ENCODE results near the gene MEIS2. TPM values are rescaled to one million over a fixed set of nuclear protein-coding genes. Genes with fewer than 3 reads are reported as not detected.

MEIS2 gene
- total RNA-seq, 1 experiment from 2014 or later: 17.5 TPM

DNA sequence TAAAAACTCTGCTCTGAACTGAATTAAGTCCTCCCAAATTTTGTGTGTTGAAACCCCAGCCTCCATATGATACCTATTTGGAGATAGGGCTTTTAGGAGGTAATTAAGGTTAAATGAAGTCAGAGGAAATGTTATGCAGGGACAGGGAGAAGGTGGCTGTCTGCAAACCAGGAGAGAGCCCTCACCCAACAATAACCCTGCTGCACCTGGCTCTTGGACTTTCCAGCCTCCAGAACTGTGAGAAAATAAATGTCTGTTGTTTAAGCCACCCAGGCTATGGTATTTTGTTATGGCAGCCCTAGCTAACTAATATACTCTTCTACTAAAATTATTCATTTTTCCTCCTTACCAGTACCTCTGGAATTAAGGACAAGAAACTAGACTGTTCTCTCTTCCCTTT, 79.5 kb downstream of the MEIS2 start:
- POLR2A ChIA-PET (ENCODE audit: unreplicated experiment): no interaction called here
- CTCF ChIA-PET: no interaction called here

DNA sequence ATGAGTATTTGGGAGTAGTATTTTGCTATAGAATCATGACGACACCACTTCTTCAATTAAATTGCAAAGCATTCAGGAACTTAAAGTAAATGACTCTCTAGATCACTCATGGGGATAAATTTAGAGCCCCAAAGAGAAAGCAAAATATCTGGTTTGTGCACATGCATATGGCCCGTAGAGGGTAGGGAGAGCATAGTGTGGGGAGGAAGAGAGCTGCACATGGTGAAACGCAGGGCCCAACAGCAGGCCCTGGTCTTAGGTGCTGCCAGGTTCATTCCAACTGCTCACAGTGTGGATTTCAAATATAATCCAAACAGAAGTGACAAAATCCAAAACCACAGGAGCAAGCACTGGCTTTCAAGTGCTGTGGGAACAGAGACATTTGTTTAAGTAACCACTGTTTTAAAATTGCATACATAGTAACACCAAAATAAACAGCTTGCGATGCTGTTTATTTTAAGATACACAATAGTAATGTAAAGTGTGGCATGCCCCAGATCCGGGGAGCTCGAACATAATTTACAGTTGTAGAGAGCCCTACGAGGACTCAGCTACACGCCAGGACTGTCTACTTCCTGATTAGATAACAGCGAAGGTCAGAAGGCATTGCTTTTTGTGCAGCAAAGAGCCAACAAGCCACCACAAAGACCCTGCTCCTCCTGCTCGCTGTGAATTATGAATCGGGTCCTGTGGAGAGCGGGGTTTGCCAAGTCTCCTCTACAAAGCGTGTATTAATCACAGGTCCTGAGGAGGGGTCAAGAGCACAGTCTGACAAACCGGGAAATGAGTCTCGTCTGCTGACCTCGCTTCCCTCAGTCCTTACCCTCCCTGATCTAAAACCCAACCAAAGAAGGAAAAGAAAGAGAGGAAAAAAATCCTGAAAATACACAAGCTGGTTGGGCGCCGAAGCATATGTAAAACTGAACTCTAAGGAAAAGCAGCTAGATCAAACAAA, 80.6 kb downstream of the MEIS2 start:
- intact Hi-C loops (cut with micrococcal nuclease): no loop called here
- TF ChIP-seq EZH2phosphoT487 (IDR thresholded peaks at IDR 0.05; ENCODE audit: borderline replicate concordance, low read length): no peak
- TF ChIP-seq, protein P1, sequence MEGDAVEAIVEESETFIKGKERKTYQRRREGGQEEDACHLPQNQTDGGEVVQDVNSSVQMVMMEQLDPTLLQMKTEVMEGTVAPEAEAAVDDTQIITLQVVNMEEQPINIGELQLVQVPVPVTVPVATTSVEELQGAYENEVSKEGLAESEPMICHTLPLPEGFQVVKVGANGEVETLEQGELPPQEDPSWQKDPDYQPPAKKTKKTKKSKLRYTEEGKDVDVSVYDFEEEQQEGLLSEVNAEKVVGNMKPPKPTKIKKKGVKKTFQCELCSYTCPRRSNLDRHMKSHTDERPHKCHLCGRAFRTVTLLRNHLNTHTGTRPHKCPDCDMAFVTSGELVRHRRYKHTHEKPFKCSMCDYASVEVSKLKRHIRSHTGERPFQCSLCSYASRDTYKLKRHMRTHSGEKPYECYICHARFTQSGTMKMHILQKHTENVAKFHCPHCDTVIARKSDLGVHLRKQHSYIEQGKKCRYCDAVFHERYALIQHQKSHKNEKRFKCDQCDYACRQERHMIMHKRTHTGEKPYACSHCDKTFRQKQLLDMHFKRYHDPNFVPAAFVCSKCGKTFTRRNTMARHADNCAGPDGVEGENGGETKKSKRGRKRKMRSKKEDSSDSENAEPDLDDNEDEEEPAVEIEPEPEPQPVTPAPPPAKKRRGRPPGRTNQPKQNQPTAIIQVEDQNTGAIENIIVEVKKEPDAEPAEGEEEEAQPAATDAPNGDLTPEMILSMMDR (conservative IDR thresholded peaks at IDR 0.05; ENCODE audit: low read depth, low read length): no peak
- no peak for TF ChIP-seq EZH2 (IDR thresholded peaks at IDR 0.05; ENCODE audit: low read length, unreplicated experiment)
- CTCF ChIA-PET: no interaction called here
- DNase-seq: no peak
- H3K9me3 ChIP-seq (ENCODE audit: low read length): no peaks in the 10 kb centered on the region
- no peak overlapping the region for H3K4me2 ChIP-seq (ENCODE audit: low read length)
- no peak overlapping the region for H3K4me3 ChIP-seq (ENCODE audit: low read length)
- no peak overlapping the region for H2AFZ ChIP-seq (ENCODE audit: low read length)
- ATAC-seq: no peak
- no peaks in the 10 kb centered on the region for H3K79me2 ChIP-seq (ENCODE audit: low read length)
- BruUV-seq (replicated peaks): no TSS peak
- no peaks in the 10 kb centered on the region for H3K36me3 ChIP-seq (ENCODE audit: low read depth, low read length)
- no peak overlapping the region for H3K27ac ChIP-seq (ENCODE audit: low read length)
- H4K20me1 ChIP-seq (ENCODE audit: low read length): no peaks in the 10 kb centered on the region
- H3K27me3 ChIP-seq (ENCODE audit: low read length): no peaks in the 10 kb centered on the region
- POLR2A ChIA-PET (ENCODE audit: unreplicated experiment): interaction anchor here (0.7 kb wide), 1 partner anchor 431 kb away, joined by 4 read pairs; no protein-coding TSS in a partner anchor
- no peak overlapping the region for H3K9ac ChIP-seq (ENCODE audit: low read length)
- no peaks in the 10 kb centered on the region for H3K9me2 ChIP-seq (replicated peaks; ENCODE audit: low read length)
- H3K4me1 ChIP-seq (ENCODE audit: insufficient read depth, low read length): peaks cover 12% of the 10 kb centered on the region
- H3F3A ChIP-seq (ENCODE audit: low read length, unreplicated experiment): no peaks in the 10 kb centered on the region

More for the DNA sequence above, 79.5 kb downstream of the MEIS2 start:
- H3K9me2 ChIP-seq (replicated peaks; ENCODE audit: low read length): no peaks in the 10 kb centered on the region
- H3K4me3 ChIP-seq (ENCODE audit: low read length): no peak overlapping the region
- H3K27me3 ChIP-seq (ENCODE audit: low read length): no peaks in the 10 kb centered on the region
- H3K36me3 ChIP-seq (ENCODE audit: low read depth, low read length): no peaks in the 10 kb centered on the region
- H3K4me1 ChIP-seq (ENCODE audit: insufficient read depth, low read length): peaks cover 12% of the 10 kb centered on the region
- ATAC-seq: no peak
- no peaks in the 10 kb centered on the region for H3K9me3 ChIP-seq (ENCODE audit: low read length)
- no TSS peak for BruUV-seq (replicated peaks)
- no peak overlapping the region for H3K27ac ChIP-seq (ENCODE audit: low read length)
- no peak for DNase-seq
- H3K4me2 ChIP-seq (ENCODE audit: low read length): no peak overlapping the region
- H4K20me1 ChIP-seq (ENCODE audit: low read length): no peaks in the 10 kb centered on the region
- H3F3A ChIP-seq (ENCODE audit: low read length, unreplicated experiment): no peaks in the 10 kb centered on the region
- TF ChIP-seq, protein P1 (conservative IDR thresholded peaks at IDR 0.05; ENCODE audit: low read depth, low read length): no peak
- TF ChIP-seq EZH2 (IDR thresholded peaks at IDR 0.05; ENCODE audit: low read length, unreplicated experiment) (no peak), EZH2phosphoT487 (IDR thresholded peaks at IDR 0.05; ENCODE audit: borderline replicate concordance, low read length) (no peak)
- no peaks in the 10 kb centered on the region for H3K79me2 ChIP-seq (ENCODE audit: low read length)
- intact Hi-C loops (cut with micrococcal nuclease): no loop called here
- no peak overlapping the region for H3K9ac ChIP-seq (ENCODE audit: low read length)
- H2AFZ ChIP-seq (ENCODE audit: low read length): no peak overlapping the region
